Pons (tissue), 1 donor: ENCODE results near the gene TMC8.
"Not testable (repeated sequence)": the region's sequence is repeated elsewhere in the genome, so short reads cannot be mapped to it uniquely, and the experiment has no call there.

Experiments
- DNase-seq: peaks from one replicate; pipeline ENCODE4 v3.0.0-alpha.2; 2016; ENCODE audit warnings: low spot score

TMC8 gene

GRCh38 chr17:78110363-78111015 is 20.1 kb upstream of the TMC8 start:
- DNase-seq: no peak

GRCh38 chr17:78111016-78111726 is 19.4 kb upstream of the TMC8 start:
- no peak for DNase-seq

- no peak for DNase-seq
Observed at GRCh38 chr17:78111727-78112517, 18.6 kb upstream of the TMC8 start.

GRCh38 chr17:78112518-78113471 is 17.8 kb upstream of the TMC8 start:
- DNase-seq: peak; percentile 69

DNA sequence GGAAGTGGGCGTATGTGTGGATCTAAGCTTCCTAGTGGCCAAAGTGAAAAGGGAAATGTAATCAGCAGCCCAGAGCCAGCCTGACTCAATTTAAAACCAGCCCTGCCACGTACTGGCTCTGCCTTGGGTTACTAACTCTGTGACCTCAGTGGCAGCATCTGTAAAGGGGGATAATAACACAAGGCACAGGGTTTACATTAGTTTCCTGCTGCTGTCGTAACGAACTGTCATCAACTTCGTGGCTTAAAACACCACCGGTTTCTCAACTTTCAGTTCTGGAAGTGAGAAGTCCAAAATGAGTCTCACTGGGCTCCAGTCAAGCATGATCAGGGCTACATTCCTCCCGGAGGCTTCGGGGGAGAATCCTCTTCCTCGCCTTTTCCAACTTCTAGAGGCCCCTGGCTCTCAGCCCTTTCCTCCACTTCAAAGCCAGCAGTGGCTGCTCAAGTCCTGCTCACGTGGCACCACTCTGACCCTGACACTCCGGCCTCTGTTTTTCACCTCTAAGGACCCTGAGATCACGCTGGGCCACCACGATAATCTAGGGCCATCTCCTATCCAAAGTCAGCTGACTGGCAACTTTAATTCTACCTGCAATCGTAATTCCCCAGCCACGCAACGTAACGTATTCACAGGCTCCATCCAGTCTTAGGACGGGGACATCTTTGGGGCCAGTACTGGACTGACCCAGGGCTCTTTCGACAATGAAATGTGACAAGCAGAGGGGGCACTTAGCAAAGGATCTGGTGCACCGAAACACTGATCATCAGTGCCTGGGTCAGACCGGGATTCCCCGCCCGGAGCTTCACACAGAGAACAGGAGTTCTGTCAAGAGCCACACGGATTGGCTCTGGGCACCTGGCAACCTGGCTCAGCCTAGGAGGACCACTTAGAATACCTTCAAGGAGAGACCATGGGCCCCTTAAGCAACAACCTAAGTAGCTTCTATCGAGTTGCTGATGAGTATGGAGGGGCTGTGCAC is 16.5 kb upstream of the TMC8 start:
- DNase-seq: no peak

- DNase-seq: peak; percentile 97
Observed at GRCh38 chr17:78114831-78115723, 15.5 kb upstream of the TMC8 start.

- DNase-seq: not testable (repeated sequence)
Observed at GRCh38 chr17:78115803-78116202, 14.8 kb upstream of the TMC8 start.

GRCh38 chr17:78116411-78116810 is 14.2 kb upstream of the TMC8 start:
- no peak for DNase-seq

GRCh38 chr17:78117027-78117981 is 13.3 kb upstream of the TMC8 start:
- peak; percentile 68 for DNase-seq

DNA sequence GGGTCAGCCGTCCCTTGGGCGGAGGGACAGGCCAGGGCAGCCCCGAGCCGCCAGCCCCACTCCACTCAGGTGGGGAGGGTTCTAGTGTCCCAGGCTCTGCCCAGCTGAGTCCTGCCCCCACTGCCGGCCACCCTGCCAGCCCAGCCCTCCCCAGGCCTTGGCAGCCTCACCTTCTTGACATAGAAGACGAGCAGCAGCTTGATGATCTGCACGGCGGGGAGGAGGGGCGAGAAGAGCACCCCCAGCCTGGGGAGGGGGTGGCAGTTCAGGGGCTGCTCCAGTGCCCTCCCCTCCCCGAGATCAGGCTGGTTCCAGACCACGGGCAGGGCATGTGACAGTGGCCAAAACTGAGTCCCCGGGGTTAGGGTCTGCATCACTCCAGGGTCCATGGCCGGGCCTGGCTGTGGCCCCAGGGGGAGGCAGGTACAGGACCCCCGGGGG is 11.8 kb upstream of the TMC8 start:
- DNase-seq: no peak

GRCh38 chr17:78120537-78120936 is 10.0 kb upstream of the TMC8 start:
- DNase-seq: no peak

DNA sequence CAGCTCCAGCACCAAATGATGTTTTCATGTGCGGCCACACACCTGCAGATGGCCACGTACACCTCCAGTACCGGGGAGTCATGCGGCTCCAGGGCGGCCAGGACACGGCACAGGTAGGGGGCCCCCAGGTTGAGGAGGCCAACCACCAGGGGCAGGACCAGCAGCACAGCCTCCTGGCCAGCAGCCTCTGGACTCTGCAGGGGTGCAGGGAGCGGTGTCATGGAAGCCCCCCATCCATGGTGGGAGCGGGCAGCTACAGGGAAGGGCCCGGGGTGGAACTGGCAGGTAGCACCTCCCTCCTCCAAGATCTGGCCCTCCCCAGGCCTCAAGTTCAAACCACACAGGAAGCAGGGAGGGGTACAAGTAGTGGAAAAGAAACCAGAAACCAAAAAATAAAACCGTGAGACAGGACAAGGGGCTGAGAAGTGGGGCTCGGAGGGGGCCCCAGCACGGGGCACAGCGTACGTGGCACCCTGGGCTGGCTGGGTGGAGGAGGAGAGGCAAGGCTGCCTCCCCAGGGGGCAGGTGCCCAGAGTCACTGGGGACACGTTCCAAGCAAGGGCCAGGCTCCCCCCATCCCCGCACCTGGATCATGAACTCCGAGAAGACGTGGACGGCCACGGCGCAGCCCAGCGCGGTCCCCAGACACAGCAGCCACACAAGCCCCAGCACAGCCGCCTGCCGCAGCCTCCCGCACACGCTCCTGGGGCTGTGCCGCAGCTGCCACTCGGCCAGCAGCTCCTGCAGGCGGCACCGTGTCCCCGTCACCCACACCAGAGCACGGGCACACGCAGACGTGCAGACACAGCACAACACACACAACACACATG is 9.4 kb upstream of the TMC8 start:
- DNase-seq: no peak

DNA sequence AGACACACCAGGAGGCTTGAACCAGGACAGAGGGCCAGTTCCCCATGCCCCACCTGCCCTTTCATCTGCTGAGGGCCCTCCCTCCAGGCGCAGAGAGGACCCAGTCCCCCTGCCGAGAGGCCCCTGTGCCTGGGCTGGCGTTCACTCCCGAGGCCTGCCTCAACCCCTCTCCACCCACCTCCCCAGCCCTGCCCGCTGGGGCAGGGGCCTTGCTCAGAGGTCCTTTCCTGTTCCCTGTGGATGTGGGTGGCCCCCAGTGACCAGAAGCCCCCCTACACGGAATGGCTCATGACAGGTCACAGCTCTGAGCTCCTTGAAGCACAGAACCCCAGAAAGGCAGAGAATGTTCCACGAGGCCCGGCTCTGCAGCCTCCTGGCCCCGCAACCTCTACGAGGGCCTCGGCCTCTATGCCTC is 8.8 kb upstream of the TMC8 start:
- DNase-seq: no peak

- no peak for DNase-seq
Observed at GRCh38 chr17:78122216-78122930, 8.2 kb upstream of the TMC8 start.

DNA sequence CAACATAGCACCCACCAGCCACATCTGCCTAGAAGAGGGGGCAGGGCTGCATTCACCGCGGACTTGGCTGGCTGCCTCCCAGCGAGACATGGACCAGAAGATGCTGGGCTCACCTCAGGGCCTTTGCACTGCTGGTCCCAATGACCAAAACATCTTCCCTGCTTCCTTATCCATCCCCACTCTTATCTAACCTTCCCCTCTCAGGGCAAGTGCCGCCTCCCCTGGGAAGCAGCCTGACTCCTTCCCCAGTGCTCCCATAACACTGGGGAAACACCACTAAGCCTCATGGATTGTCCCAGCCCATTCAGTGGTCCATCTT is 7.7 kb upstream of the TMC8 start:
- no peak for DNase-seq

DNA sequence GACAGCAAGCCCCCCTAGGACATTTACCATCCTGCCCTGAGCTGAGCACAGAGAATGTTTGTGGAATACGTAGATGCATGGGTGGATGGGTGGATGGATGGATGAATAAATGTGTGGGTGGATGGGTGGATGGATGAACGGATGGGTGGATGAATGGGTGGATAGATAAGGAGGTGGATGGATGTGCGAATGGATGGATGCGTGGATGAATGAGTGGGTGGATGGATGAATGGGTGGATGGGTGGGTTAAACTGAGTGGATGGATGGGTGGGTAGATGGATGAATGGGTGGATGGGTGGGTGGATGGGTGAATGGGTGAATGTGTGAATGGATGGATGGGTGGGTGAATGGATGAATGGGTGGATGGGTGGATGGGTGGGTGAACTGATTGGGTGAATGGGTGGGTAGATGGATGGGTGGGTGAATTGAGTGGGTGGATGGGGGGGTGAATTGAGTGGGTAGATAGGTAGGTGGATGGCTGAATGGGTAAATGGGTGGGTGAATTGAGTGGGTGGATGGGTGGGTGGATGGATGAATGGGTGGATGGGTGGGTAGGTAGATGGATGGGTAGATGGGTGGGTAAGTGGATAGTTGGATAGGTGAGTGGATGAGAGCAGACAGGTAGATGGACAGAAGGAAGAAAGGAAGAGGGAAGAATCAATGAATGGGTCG is 7.2 kb upstream of the TMC8 start:
- DNase-seq: no peak
